ENCODE data around the gene IPMK. TPM values are rescaled to one million over a fixed set of nuclear protein-coding genes. Genes with fewer than 3 reads are reported as not detected.
"Not testable (repeated sequence)": the region's sequence is repeated elsewhere in the genome, so short reads cannot be mapped to it uniquely, and the experiment has no call there.

The IPMK gene
- polyA plus RNA-seq, 1 donor: 4.3 TPM

- no peak for DNase-seq
Measured at GRCh38 chr10:58220769-58221451, 46.8 kb downstream of the IPMK start.

GRCh38 chr10:58219875-58220274 is 47.8 kb downstream of the IPMK start:
- DNase-seq: no peak

GRCh38 chr10:58217612-58218011 is 50.1 kb downstream of the IPMK start:
- DNase-seq: no peak

- DNase-seq: no peak
Measured at GRCh38 chr10:58212622-58213021, 55.1 kb downstream of the IPMK start.

- DNase-seq: no peak
Measured at GRCh38 chr10:58210160-58210559, 57.5 kb downstream of the IPMK start.

- no peak for DNase-seq
Measured at GRCh38 chr10:58209669-58210068, 58.0 kb downstream of the IPMK start.

GRCh38 chr10:58206251-58206650 is 61.4 kb downstream of the IPMK start:
- no peak for DNase-seq

GRCh38 chr10:58201704-58202103 is 66.0 kb downstream of the IPMK start:
- DNase-seq: no peak

- DNase-seq: no peak
Measured at GRCh38 chr10:58189269-58189668, 78.4 kb downstream of the IPMK start.

- DNase-seq: no peak
Measured at GRCh38 chr10:58184120-58184670, 83.5 kb downstream of the IPMK start.

GRCh38 chr10:58180666-58181065 is 87.0 kb downstream of the IPMK start:
- no peak for DNase-seq

- DNase-seq: no peak
Measured at GRCh38 chr10:58179238-58179637, 88.5 kb downstream of the IPMK start.

- DNase-seq: no peak
Measured at GRCh38 chr10:58178811-58179210, 88.9 kb downstream of the IPMK start.

GRCh38 chr10:58177362-58177947 is 90.2 kb downstream of the IPMK start:
- no peak for DNase-seq

GRCh38 chr10:58175990-58176900 is 91.4 kb downstream of the IPMK start:
- peak; percentile 15 for DNase-seq

- DNase-seq: no peak
Measured at GRCh38 chr10:58174831-58175230, 92.9 kb downstream of the IPMK start.

- DNase-seq: no peak
Measured at GRCh38 chr10:58173391-58173790, 94.3 kb downstream of the IPMK start.

GRCh38 chr10:58171146-58171545 is 96.5 kb downstream of the IPMK start:
- no peak for DNase-seq

GRCh38 chr10:58164517-58164916 is 103.2 kb downstream of the IPMK start:
- no peak for DNase-seq

- no peak for DNase-seq
Measured at GRCh38 chr10:58158806-58159205, 108.9 kb downstream of the IPMK start.

- DNase-seq: no peak
Measured at GRCh38 chr10:58157076-58157766, 110.5 kb downstream of the IPMK start.

- not testable (repeated sequence) for DNase-seq
Measured at GRCh38 chr10:58155941-58156340, 111.8 kb downstream of the IPMK start.

GRCh38 chr10:58153751-58154150 is 113.9 kb downstream of the IPMK start:
- DNase-seq: no peak
